H7 (cell line): ENCODE results near the gene ATP2A1. TPM values are rescaled to one million over a fixed set of nuclear protein-coding genes. Genes with fewer than 3 reads are reported as not detected.
A peak's percentile ranks its signal among the peaks of the same experiment; 100 is the strongest.

Experiments used
- DNase-seq: peaks from one replicate; pipeline ENCODE4 v3.0.0; 2012
- H3K27me3 ChIP-seq: 2 replicates; pipeline ENCODE4 v1.6.0; 2011; ENCODE audit warnings: mild to moderate bottlenecking, low read length; ENCODE audit not compliant: control insufficient read depth, insufficient read depth
- H3K36me3 ChIP-seq: replicated peaks from 2 replicates; pipeline ENCODE4 v1.5.1; 2011; ENCODE audit warnings: low read length; ENCODE audit not compliant: control insufficient read depth, insufficient read depth
- H3K4me3 ChIP-seq: 2 replicates; pipeline ENCODE4 v1.5.1; 2011; ENCODE audit warnings: low read depth, mild to moderate bottlenecking, control low read depth, low read length, moderate library complexity; ENCODE audit not compliant: insufficient read depth
- total RNA-seq: library from RNA; depleted of rRNA; stranded (reverse); fragments of >200 nt; shearing (Covaris generic); gene quantifications from 2 replicates; pipeline ENCODE4 v1.2.3, GENCODE V29; 2014; rRNA removed

The ATP2A1 gene
- 0.10 and 1.0 TPM in 2 replicates for total RNA-seq

GRCh38 chr16:28878083-28878926 lies at the start of gene ATP2A1:
Gene ATP2A1, plus strand, starts transcription at chr16:28878488. Its CDS starts 184 bp downstream, at chr16:28878672.
- Histone ChIP-seq H3K27me3 (peaks cover 13% of the 10 kb centered on the region), H3K4me3 (peak within 1 kb of the TSS; percentile 73), H3K36me3 (peaks cover 2% of the 10 kb centered on the region)
- peak; percentile 47 for DNase-seq

GRCh38 chr16:28829747-28830146 lies 48.5 kb upstream of the ATP2A1 start:
- H3K27me3 ChIP-seq = no peaks in the 10 kb centered on the region
- peaks cover 77% of the 10 kb centered on the region for H3K36me3 ChIP-seq
- DNase-seq = no peak
- H3K4me3 ChIP-seq = no peak overlapping the region

GRCh38 chr16:28830531-28830930 lies 47.8 kb upstream of the ATP2A1 start:
- Histone ChIP-seq H3K4me3 (no peak overlapping the region), H3K27me3 (no peaks in the 10 kb centered on the region), H3K36me3 (peaks cover 81% of the 10 kb centered on the region)
- peak; percentile 6 for DNase-seq

GRCh38 chr16:28834349-28834748 lies 43.9 kb upstream of the ATP2A1 start:
- H3K27me3 ChIP-seq = no peaks in the 10 kb centered on the region
- peaks cover 59% of the 10 kb centered on the region for H3K36me3 ChIP-seq
- no peak overlapping the region for H3K4me3 ChIP-seq
- DNase-seq = peak; percentile 35

- peaks cover 51% of the 10 kb centered on the region for H3K36me3 ChIP-seq
- no peaks in the 10 kb centered on the region for H3K27me3 ChIP-seq
- DNase-seq = peak; percentile 37
- no peak overlapping the region for H3K4me3 ChIP-seq
Measured at GRCh38 chr16:28834873-28835863, 43.1 kb upstream of the ATP2A1 start.

GRCh38 chr16:28835864-28836760 lies 42.2 kb upstream of the ATP2A1 start:
- H3K36me3 ChIP-seq = peaks cover 42% of the 10 kb centered on the region
- no peaks in the 10 kb centered on the region for H3K27me3 ChIP-seq
- no peak overlapping the region for H3K4me3 ChIP-seq
- DNase-seq = peak; percentile 59

- peak; percentile 57 for DNase-seq
- Histone ChIP-seq H3K36me3 (peaks cover 38% of the 10 kb centered on the region), H3K27me3 (no peaks in the 10 kb centered on the region), H3K4me3 (no peak overlapping the region)
Measured at GRCh38 chr16:28836761-28837064, 41.6 kb upstream of the ATP2A1 start.

- DNase-seq = no peak
- no peaks in the 10 kb centered on the region for H3K27me3 ChIP-seq
- peaks cover 33% of the 10 kb centered on the region for H3K36me3 ChIP-seq
- H3K4me3 ChIP-seq = no peak overlapping the region
Measured at GRCh38 chr16:28837672-28838557, 40.4 kb upstream of the ATP2A1 start.

GRCh38 chr16:28838558-28838918 lies 39.8 kb upstream of the ATP2A1 start:
- H3K27me3 ChIP-seq = no peaks in the 10 kb centered on the region
- H3K4me3 ChIP-seq = no peak overlapping the region
- DNase-seq = no peak
- H3K36me3 ChIP-seq = peaks cover 33% of the 10 kb centered on the region

- H3K27me3 ChIP-seq = no peaks in the 10 kb centered on the region
- H3K36me3 ChIP-seq = peaks cover 32% of the 10 kb centered on the region
- no peak for DNase-seq
Measured at GRCh38 chr16:28839004-28839639, 39.2 kb upstream of the ATP2A1 start.

GRCh38 chr16:28839899-28840298 lies 38.4 kb upstream of the ATP2A1 start:
- DNase-seq = no peak
- Histone ChIP-seq H3K36me3 (peaks cover 32% of the 10 kb centered on the region), H3K27me3 (no peaks in the 10 kb centered on the region), H3K4me3 (no peak overlapping the region)

More at GRCh38 chr16:28839004-28839639, 39.2 kb upstream of the ATP2A1 start:
- H3K4me3 ChIP-seq = no peak overlapping the region

GRCh38 chr16:28842696-28843095 lies 35.6 kb upstream of the ATP2A1 start:
- no peaks in the 10 kb centered on the region for H3K27me3 ChIP-seq
- H3K36me3 ChIP-seq = peaks cover 23% of the 10 kb centered on the region
- H3K4me3 ChIP-seq = no peak overlapping the region
- no peak for DNase-seq

GRCh38 chr16:28843766-28844165 lies 34.5 kb upstream of the ATP2A1 start:
- peaks cover 23% of the 10 kb centered on the region for H3K36me3 ChIP-seq
- H3K4me3 ChIP-seq = no peak overlapping the region
- H3K27me3 ChIP-seq = no peaks in the 10 kb centered on the region
- no peak for DNase-seq
